ENCODE data around the gene S100A11.

GRCh38 chr1:151986501-151987190, 50.2 kb downstream of the S100A11 start:
- TF ChIP-seq, protein P1, sequence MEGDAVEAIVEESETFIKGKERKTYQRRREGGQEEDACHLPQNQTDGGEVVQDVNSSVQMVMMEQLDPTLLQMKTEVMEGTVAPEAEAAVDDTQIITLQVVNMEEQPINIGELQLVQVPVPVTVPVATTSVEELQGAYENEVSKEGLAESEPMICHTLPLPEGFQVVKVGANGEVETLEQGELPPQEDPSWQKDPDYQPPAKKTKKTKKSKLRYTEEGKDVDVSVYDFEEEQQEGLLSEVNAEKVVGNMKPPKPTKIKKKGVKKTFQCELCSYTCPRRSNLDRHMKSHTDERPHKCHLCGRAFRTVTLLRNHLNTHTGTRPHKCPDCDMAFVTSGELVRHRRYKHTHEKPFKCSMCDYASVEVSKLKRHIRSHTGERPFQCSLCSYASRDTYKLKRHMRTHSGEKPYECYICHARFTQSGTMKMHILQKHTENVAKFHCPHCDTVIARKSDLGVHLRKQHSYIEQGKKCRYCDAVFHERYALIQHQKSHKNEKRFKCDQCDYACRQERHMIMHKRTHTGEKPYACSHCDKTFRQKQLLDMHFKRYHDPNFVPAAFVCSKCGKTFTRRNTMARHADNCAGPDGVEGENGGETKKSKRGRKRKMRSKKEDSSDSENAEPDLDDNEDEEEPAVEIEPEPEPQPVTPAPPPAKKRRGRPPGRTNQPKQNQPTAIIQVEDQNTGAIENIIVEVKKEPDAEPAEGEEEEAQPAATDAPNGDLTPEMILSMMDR (conservative IDR thresholded peaks at IDR 0.05; ENCODE audit: low read depth, low read length): no peak
- TF ChIP-seq EZH2 (IDR thresholded peaks at IDR 0.05; ENCODE audit: low read length, unreplicated experiment): no peak
- TF ChIP-seq EZH2phosphoT487 (IDR thresholded peaks at IDR 0.05; ENCODE audit: borderline replicate concordance, low read length): no peak
